Right hindlimb (tissue), 1 donor: Measurements from ENCODE around the gene PTPN7.
"Not testable (repeated sequence)": the region's sequence is repeated elsewhere in the genome, so short reads cannot be mapped to it uniquely, and the experiment has no call there.

Source experiments
- DNase-seq: peaks from one replicate; pipeline ENCODE4 v3.0.0-alpha.2; 2018

Gene PTPN7

GRCh38 chr1:202160377-202160940, at the start of gene PTPN7:
Gene PTPN7, minus strand, starts transcription at chr1:202160602. Its CDS starts 1,200 bp downstream, at chr1:202159402.
- no peak for DNase-seq

- no peak for DNase-seq
Measured at GRCh38 chr1:202208351-202208857, 48.0 kb upstream of the PTPN7 start.

DNA sequence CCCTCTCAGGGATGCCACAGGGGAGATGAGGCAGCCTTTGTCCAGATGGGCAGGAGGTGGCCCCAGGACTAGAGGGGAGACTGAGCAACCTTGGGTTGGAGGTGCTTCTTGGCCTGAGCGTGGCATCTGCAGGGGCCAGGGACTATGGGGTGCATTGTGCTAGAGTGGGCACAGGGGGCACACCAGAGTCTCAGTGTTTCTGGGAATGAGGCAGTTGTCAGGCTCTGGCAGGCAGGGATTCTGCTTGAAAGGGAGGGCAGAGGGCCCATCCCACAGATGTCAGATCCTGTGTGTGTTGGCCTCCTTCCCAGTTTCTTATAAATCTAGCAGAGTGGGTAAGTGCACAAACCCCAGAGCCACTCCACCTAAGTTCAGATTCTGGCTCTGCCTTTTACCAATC, 46.9 kb upstream of the PTPN7 start:
- DNase-seq = peak; percentile 48

DNA sequence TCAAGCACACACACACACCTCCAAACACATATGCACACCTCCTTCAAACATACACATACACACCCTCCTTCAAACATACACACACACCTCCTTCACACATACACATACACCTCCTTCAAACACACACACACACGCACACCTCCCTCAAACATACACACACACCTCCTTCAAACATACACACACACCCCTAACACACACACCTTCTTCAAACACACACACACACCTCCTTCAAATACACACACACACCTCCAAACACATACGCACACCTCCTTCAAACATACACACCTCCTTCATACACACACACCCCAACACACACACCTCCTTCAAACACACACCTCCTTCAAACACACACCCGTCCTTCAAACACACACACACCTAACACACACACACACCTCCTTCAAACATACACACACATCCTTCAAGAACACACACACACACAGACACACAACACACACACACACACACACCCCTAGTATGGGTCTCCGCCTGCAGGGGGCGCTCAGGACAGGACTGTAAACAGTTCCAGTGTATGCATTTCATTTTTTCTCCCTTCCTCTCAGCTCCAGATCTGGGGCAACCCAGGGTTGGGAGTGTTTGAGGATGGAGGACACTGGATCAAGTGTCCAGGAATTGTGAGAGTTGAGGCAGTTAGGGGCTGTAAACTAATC, 45.3 kb upstream of the PTPN7 start:
- no peak for DNase-seq

DNA sequence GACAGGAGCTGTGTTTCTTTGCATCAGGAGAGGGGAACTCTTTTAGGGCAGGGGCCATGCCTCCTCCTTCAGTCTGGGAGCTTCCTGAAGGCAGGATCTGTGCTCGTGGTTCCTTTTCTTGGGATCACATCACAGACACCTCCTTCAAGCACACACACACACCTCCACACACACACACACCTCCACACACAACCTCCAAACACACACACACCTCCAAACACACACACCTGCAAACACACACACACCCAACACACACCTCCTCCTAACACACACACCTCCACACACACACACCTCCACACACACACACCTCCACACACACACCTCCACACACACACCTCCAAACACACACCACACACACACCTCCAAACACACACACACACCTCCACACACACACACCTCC, 43.7 kb upstream of the PTPN7 start:
- no peak for DNase-seq

GRCh38 chr1:202203238-202204039, 43.0 kb upstream of the PTPN7 start:
- no peak for DNase-seq

DNA sequence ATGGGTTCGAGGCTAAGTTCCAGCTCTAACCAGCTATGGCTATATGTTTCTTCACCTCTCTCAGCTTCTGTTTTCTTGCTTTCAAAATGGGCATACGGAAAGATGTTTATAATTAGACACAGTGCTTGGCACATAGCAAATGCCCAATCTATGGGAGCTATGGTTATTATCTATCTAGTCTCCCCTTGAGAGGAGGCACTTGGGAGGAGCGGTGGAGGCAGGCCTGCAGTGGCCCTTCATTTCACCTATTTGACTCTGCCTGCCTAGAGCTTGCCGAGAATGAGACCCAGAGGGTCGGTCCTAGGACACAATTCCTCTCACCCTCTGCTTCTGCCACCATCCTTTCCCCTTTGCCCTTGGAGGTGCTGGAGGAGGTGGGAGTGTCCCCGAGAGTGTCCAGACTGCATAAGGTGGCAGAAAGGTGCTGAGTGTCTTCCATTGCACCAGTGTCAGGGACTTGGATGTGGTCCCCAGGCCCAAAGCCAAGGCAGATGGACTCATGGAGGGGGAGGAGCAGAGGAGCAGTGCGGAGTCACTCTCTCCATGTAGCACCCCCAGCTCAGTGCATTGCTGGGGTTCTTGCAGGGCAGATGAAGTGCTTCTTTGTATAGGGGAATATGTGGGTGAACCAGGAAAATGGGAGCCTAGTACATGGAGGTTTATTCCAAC, 42.2 kb upstream of the PTPN7 start:
- no peak for DNase-seq

DNA sequence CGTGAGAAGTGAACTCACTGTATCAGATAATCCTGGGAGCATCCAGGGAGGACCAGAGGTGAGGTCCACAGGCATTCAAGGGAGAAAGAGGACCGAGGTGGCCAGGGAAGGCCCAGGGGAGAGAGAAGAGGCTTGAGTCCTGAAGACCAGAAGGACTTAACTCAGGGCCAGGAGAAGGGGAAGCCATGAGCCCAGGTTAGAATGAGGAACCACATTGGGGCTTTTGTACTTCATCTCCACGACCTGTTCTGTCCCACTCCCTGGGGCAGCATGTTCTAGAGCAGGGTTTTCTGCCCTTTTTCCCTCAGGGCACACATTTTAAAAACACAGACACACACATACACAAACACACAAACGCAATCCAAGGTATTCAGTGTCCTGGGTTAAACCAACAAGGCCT, 41.6 kb upstream of the PTPN7 start:
- DNase-seq = no peak

DNA sequence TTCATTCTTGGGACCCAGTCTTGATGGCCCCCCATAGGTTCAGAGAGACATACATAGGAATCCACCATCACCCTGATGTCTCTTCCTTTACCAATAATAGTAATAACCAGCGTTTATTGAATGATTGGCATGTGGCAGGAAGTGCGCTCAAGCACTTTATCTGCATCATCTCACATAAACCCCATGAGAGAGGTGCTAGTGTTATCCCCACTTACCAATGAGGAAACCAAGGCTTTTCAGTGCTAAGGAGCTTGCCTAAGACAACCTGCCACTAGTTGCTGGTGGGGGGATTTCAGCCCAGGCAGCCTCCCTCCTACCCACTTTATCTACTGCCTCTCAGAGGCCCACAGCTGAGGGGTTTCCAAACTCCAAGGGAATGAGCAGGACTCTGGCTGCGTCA, 40.9 kb upstream of the PTPN7 start:
- DNase-seq = no peak

DNA sequence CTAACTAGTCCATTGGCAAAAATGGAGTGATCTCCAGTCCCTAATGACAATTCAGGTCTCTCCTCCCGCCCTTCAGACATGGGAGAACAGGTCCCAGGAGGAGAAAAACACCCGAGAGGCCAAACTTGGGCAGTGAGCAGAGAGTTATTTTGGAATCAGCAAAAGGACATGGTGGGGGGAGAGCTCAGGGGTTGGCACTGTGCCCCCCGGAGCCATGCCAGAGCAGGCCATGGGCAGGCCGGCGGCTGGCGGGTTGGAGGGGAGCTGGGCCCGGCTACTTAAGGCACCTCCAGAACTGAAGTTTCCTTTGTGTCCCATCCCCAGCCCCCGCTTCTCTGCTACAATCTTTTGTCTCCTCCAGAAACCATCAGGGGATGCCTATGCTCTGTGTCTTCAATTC, 40.3 kb upstream of the PTPN7 start:
- no peak for DNase-seq

- no peak for DNase-seq
Measured at GRCh38 chr1:202200112-202200548, 39.7 kb upstream of the PTPN7 start.

- DNase-seq = no peak
Measured at GRCh38 chr1:202199040-202199889, 38.9 kb upstream of the PTPN7 start.

DNA sequence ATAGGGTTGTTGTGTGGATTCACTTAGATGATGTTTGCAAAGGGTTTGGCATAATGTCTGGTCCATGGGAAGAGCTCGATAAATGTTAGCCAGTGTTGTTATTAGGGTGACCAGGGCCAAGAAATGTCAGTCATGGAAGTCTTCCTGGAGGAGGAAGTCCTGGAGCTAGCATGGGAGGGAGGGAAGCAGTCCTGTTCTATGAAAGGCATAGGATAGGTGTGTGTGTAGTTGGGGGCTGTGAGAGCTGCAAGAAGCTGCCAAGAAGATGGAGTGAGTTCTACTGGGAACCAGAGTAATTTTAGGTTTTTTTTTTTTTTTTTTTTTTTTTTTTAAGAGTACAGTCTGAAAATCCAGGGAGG, 37.9 kb upstream of the PTPN7 start:
- no peak for DNase-seq

DNA sequence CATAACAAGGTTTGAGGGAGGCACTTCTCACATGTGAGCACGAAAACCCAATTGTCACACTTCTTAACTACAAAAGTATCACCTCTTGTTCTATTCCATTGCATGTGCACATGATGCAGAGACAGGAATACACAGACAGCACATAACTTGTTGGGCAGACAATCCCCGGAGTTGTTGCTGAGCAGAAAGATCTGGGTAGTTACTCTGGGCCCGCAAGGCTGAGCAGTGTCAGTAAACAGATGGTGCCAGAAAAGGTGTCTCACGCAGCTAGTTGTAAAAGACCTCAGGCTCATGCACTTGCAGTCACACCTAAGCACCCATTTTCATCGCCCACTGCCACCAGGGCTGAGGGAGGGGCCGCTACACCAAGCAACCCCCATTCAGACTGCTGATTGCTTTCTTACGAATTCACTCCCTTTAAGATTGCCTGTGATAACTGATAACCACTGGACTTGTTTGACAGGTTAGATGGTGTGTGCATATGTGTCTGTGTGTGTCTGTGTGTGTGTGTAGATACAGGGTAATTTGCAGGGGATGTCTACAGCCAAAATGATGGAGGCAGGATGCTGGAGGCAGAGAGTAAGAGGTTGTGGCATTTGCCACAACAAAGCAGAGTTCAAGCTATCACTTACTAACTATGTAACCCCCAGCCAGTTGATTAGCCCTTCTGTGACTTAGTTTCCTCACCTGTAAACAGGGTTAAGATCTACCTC, 37.4 kb upstream of the PTPN7 start:
- no peak for DNase-seq

DNA sequence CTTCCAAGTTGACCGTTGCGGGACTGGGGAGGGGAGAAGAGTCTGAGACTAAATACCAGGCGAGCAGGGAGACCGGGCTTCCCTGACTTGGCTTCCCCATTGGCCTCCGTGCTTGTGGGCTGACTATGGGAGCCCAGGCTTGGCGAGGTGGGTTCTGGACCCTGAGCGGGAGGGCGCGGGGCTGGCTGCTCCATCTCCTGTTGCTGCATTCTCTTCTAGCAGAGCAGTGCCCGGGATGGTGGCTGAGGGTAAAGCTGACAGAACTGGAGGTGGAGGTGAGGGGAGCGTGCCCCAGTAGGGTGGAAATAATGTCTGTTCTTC, 33.9 kb upstream of the PTPN7 start:
- DNase-seq = no peak

GRCh38 chr1:202193614-202194327, 33.4 kb upstream of the PTPN7 start, which contains the start of gene LGR6:
Gene LGR6, plus strand, starts transcription at chr1:202193799. Its CDS starts 191 bp downstream, at chr1:202193990.
- no peak for DNase-seq

- peak; percentile 67 for DNase-seq
Measured at GRCh38 chr1:202192770-202193613, 32.6 kb upstream of the PTPN7 start.

- DNase-seq = not testable (repeated sequence)
Measured at GRCh38 chr1:202191391-202191790, 31.0 kb upstream of the PTPN7 start.

DNA sequence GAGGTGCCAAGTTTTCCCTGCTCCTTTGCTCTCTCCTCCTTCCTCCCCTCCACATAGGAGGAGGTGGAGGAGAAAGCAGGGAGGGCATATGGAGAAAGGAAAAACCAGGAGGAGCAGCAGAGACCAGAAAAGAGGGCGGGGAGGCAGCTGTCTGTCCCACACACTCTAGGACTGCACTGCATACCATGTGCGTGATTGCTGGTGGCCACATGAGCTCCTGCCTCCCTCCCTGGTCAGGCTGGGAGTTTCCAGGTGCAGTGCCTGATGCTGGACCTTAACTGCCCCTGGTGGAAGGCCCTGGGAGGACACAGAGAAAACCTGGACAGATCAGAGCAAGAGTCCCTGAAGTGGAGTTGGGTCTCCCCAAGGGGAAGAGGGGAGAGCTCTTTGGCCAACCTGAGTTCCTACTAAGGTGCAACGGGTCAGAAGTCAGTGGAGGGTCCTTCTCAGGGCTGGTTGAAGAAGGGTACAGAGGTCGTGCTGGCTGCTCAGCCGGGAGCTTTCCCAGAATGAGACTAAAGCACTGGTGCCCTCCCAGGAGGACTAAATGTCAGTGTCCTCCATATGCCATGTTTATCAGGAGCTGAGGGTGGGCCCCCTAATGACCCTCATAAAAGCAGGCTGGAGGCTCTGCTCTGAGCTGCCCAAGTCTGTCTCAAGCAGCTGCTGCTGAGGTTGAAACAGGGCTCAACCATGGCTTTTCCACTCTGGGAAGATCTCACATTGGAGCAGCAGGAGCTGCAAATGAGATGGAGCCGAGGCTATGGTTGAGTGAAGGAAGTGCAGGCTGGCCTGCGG, 29.7 kb upstream of the PTPN7 start:
- no peak for DNase-seq
